HG02885 (cell line): ENCODE data around the gene FCRL6.

Experiments used
- ATAC-seq: cut with Tn5 transposase; IDR thresholded peaks from one replicate; pipeline ENCODE4 v1.9.1; 2021; ENCODE audit warnings: mild to moderate bottlenecking; ENCODE audit not compliant: unreplicated experiment, poor library complexity

The FCRL6 gene, protein sequence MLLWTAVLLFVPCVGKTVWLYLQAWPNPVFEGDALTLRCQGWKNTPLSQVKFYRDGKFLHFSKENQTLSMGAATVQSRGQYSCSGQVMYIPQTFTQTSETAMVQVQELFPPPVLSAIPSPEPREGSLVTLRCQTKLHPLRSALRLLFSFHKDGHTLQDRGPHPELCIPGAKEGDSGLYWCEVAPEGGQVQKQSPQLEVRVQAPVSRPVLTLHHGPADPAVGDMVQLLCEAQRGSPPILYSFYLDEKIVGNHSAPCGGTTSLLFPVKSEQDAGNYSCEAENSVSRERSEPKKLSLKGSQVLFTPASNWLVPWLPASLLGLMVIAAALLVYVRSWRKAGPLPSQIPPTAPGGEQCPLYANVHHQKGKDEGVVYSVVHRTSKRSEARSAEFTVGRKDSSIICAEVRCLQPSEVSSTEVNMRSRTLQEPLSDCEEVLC

DNA sequence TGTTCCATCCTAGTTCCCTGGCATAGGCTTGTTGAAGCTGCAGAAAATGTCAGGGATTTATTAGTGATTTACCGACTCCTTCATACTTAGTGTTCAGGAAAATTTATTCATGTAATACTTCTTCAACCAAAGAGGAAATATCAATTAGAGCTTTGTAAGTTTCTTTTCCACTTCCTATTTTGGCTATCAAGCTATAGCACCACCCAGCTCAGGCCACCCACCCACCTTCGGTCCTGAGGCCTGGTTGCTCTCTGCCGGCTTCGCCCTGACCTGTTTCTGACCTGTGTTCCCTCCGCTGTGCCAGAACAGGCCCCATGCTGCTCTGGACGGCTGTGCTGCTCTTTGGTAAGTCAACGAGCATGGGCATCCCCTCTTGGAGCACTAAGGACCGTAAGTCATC, at the start of gene FCRL6:
Gene FCRL6 (plus strand): TSS at position 250 of the 400 bp plus-strand sequence. CDS start 65 bp downstream, at position 315.
- ATAC-seq: no peak

DNA sequence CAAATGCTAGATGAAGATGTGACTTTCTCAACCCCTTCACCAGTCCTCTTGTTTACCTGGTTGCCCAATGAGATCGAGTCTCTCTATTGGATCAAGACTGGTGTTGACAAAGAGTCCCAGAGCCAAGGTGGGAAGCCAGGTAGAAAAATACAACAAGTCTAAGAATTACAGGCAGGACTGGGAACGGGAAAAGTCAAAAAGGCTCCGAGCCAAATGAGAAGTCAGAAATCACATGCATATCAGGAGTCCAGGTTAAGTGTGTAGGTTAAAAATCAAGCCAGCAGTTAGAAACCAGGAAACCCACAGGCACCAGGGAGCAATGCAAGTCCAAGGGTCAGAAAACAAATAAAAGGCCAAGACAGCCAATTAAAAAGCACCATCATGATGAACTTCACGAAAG, 48.8 kb upstream of the FCRL6 start:
- no peak for ATAC-seq

DNA sequence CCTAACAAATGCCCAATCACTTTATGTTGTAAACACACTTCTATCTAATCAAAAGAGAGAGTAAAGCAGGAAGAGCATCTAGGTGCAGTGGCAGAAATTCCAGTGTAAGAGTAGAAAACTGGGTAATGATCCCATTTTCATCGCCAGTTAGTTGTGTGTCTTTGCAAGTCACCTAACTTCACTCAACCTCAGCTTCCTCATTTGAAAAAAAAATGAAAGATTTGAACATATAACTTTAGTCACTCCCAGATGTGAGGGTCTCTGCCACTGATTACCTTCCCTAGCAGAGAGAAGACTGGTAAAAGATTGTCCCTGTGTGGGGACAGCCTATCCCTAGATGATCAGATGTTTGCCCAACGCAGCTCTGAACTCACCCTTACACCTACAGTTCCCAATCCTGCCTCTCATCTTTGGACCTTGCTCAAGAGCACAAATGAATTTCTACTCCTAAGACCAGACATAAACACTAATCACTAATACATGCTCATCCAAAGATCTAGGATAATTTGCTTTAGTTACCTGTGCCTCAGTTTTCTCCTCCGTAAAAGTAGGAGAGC, 46.6 kb upstream of the FCRL6 start:
- no peak for ATAC-seq

DNA sequence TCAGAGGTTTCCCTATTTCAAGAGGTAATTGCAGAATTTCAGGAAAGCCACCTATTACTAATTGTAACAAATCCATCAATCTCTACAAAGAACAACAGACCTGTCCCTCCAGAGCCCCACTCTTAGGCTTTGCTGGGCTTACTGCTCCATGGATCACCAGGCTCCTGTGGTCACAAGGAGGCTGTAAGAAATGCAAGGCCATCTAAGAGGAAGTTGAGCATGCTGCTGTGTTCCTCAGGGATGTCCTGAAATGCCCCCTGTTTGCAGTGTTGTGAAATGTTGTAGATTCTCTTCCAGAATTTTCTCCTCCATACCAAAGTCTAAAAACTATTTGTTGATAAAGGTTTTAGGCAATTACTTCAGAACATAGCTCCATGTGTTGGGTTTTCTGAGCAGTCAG, 45.8 kb upstream of the FCRL6 start:
- ATAC-seq: no peak

DNA sequence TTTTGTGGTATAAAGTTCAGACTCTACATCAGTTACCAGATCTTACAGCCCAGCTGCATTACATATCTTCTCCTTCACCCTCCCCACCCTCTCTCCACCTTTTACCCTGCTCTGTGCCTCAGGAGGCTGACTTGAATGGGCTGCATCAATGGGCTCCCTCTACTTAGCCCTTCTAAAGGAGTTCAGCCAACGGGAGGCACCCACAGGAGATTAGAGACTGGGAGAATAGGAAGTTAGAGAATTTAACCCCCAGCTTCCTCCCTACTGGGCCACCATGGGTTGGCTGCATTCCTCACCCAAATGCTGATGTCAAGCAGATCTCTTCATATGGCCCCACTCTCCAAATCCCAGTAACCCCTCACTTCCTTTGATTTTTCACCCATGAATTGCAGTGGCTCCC, 38.5 kb upstream of the FCRL6 start:
- ATAC-seq: no peak

DNA sequence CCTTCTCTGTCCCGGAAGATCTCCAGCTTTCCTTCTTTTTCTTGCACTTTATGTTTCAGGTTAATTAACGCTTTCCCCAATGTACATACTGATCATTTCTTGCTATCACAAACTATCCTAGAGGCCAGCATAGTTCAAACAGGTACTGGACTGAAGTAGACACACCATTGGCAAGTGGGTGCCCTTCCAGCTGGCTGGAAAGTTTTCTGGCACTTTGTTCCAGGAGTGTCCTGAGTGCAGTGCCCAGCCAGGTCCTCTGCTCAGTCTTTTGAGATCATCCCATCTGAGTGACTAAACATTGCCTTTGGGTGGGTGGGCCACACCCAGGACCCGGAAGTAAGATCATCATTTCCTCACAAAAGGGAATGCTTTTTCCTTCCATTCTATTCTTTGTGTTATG, 36.4 kb upstream of the FCRL6 start:
- ATAC-seq: no peak

DNA sequence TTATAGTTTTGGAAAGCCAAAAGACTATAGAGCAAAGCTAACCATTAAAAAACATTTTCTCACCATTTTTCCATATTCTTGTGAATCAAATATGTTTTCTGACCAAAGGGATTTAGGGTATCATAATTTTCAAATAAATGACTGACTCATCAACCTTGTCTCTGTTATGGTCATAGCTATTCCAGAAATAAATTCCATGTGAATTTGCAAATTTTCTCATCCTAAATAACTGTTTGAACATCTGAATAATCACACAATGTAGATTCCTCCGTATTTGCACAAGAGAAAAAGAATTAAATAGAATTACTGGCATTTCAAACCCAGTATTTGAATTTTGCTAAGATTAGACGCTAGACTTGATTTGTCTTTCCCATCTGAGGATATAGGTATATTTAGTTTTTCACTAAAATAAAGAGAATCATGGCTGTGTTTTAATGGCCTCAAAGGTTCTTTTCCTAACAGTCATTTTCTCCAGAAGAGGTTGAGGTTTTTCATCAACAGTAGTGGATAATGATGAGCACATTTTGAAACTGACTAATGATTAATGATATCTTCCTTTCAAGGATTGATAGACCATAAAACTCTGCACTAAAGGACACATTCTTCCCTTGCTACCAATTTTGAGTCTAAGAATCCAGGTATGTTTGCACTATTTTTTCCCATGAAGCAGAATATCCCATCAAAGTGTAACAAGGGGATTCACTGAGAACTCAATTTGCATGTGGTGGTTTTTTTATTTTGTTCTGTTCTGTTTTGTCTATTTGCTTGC, 30.8 kb upstream of the FCRL6 start:
- ATAC-seq: no peak

DNA sequence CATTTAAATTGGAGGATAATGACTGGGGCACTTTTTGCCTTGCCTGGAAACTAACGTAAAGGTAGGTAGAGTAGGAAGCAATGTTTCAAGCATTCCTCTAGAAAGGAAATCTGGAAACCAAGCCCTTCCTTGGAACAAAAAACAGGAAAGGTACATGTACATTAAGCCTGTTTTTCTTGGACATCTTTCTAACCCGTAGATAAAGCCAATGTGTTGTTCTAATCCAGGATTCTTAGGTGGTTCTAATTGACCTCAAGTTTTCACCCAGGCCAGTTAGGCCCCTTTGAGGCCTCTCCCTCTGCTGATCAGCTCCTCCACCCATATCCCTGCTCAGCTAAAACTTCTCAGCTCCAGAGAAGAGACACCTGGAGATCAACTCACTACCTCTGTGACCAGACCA, 27.7 kb upstream of the FCRL6 start:
- no peak for ATAC-seq

DNA sequence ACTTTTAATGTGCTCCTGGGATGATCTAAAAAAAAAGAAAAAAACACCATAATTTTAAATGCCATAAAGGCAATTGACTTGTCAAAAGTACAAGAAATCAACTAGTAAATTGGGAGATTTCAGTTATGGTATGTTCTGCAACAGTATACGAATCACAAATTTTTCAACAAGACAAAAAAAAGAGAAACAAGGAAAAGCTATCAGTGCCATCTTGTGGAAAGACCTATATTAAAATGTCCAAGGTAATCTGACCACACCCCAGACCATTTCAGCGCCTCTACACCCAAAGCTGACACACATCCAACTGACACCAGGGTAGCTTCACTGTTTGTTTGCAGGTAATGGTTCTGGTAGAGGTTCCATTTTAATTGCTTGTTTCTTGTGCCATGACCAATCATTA, 26.4 kb upstream of the FCRL6 start:
- no peak for ATAC-seq

DNA sequence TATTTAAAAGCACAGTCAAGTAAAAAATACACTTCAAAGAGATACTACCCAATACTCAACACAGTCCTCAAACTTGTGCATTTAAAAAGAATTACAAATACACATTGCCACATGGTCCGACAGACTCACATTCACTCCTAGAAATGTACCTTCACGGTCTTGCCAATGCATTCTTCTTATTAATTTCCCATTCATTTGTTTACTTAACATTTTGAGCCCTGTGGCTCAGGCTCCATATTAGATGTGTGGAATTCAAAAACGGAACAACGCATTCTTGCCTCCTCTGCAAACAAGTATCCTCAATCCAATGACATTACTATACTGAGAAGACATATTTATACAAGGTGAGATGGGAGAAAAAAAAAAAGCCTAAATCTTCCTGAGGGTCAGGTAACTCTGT, 23.9 kb upstream of the FCRL6 start:
- no peak for ATAC-seq

DNA sequence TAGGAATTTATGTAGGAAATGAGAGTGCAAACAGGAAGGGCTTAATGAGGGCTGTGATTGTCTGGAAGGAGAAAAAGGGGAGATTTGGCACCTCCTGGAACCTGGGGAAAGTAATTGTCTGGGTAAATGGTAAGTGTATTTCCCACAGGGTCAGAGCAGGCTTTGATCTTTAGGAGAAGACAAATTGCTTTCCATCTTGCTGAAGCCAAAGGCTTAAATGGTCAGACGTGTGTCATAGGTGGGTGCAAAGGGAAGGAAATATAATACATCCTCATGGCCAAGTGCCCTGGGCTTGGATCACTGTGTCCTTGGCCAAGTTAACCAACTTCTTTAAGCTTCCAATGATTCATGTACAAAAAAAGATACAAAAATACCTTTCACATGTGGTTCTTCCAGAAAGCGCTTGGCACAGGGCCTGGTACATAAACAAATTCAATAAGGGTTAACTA, 22.7 kb upstream of the FCRL6 start:
- ATAC-seq: no peak

DNA sequence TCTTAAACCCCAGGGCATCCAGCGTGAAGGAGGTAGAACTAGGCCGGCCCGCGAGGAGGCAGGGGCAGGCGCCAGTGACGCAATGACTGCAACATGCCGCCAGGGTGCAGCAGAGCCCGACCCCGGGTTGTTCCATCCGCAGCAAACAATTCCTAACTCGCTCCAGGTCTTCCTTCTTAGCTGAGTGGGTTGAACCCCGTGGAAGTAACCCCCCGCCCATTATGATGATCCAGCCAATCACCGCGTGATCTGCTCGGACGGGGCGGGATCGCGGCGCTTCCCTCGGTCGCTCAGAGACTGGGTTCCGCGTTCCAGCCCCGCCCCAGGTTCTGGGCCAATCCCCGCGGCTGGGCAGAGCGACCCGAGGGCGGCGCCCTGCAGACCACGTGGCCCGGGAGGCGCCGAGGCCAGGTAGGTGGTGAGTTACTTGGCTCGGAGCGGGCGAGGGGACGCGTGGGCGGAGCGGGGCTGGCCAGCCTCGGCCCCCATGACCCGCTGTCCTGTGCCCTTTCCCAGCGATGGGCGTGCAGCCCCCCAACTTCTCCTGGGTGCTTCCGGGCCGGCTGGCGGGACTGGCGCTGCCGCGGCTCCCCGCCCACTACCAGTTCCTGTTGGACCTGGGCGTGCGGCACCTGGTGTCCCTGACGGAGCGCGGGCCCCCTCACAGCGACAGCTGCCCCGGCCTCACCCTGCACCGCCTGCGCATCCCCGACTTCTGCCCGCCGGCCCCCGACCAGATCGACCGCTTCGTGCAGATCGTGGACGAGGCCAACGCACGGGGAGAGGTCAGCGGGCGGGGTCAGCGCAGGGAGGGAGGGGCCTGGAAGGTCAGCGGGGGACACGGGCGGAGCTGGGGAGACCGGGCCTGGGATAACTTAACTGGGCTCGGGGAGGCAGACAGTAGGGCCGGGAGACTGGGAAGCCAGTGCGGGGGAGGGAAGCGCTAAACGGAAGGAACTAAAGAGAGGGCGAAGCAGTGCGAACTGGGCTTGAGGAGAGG, 21.3 kb upstream of the FCRL6 start, which contains the start of gene DUSP23:
Gene DUSP23 (plus strand): TSS at position 380 of the 1,000 bp plus-strand sequence. CDS start 139 bp downstream, at position 519.
- ATAC-seq: peak; percentile 99

DNA sequence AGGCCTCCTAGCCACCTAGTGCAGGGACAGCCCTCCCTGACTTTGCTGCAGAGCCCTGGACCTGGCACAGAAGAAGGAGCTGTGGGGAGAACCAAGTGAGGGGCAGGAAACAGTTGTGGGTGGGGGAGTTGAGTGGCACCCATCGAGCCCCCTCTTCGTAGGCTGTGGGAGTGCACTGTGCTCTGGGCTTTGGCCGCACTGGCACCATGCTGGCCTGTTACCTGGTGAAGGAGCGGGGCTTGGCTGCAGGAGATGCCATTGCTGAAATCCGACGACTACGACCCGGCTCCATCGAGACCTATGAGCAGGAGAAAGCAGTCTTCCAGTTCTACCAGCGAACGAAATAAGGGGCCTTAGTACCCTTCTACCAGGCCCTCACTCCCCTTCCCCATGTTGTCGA, 20.2 kb upstream of the FCRL6 start:
- no peak for ATAC-seq

DNA sequence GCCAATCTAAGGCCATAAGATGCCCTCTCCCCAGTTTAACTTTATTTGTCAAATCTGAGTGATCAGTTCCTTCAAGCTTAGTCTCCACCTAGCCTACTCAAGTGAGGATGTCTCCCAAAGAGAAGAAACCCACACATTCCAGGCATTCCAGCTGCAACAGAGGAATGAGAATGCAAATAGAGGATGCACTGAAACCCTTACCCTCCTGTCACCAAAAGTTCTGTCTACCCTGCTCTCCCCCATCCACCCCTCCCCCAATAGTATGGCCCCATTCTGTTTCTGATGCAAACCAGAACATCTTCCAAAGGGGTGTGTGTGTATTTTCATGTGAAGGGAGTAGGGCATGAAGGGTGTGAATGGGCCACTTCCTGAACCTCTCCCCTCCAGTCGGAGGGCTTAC, 18.4 kb upstream of the FCRL6 start:
- no peak for ATAC-seq

DNA sequence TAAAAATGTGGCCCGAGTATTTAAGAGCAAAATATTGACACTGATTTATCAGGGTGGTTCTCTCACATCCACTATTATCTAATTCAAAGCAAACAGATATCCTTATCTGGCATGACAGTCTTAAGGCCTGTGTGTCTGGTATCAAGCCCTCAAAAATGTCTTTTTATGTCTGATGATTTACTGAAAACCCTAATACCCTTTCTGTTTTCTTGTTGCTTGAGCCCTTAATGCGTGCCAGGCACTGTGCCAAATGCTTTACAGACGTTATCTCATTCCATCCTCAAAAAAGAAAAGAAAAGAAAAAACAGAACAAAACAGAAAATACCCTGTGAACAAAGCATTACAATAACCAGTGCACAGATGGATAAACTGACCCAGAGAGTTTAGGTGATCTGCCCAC, 15.7 kb upstream of the FCRL6 start:
- no peak for ATAC-seq

DNA sequence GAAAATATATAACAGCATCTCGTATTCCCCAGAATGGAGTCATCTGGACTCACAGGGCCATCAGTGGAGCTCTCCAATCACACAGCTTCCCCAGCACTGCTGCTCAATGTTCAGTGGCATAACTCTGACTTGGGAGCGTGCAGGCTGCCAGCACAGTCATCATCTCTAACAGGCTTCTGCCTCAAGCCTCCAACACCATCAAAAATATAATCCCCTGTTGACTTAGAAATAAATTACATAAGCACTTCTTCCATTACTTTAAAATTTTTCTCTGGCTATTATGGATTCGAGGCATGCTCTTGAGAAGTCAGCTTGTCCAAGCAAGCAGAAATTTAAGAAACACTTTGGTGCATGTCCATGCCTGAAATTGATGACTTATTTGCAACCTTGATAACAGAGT, 15.2 kb upstream of the FCRL6 start:
- no peak for ATAC-seq

DNA sequence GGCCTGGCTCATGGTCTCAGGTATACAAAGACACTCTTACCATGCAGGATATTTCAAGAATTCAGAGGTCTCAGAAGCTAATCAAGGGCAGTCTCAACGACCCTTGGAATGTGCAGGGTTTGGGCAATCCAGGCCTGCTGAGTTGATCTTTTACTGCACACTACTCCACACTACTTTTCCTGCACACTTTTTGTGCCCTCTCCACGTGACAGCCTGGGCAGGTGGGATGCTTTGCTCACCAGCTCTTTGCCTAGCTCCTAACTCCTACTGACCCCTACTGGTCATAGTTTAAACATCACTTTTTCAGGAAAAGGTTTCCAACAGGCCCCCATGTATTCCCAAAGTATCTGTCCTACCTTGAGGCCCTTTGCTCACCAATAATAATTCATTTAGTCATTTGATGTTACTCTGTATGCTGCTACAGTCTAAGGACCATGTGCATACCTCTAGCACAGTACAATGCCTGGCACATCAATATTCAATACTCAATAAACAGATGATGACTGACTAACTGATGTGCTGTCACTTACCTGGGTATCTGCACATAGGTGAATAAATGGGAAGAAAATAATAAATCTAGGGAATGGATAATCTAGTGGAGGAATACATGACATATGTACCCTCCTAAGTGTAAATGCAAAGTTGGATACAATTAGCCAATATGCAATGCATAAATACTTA, 11.8 kb upstream of the FCRL6 start:
- no peak for ATAC-seq

DNA sequence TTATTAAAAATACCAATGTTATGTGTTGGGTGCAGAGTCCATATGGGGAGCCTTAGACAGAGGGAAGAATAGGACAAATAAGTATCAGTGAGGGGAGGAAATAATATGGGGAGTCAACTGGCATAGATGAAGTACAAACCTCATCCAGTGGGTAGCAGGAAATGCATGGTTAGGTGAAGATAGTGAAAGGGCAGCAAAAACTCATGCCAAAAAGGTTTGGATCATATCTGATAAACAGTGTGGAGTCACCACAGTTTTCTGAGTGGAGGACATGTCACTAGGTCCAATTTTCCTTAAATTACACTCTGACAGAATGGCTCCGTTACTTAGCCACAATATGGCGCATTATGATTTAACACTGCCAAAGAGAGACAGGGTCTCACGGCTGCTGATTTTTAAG, 11.1 kb upstream of the FCRL6 start:
- no peak for ATAC-seq

DNA sequence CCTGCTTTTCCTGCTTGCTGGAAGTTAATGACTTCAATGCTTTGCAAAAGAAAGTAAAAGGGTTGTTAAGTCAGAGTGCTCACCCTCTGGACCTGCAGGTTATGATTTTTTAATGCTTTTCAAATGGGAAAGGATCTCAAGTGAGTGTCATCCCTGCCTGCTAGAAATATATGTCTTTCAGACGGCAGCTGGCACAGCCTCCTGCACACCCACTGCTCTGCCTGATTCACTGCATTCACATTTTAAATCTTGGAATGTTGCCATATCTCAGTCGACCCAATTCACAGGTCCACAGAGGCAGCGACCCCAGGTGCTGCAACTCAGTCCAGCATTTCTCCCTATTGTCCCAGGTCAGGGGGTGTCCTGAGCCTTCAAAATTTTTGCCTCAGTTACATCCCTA, 10.7 kb upstream of the FCRL6 start:
- ATAC-seq: no peak
